ENCODE results near the gene SYAP1. TPM values are rescaled to one million over a fixed set of nuclear protein-coding genes. Genes with fewer than 3 reads are reported as not detected.

The SYAP1 gene
- total RNA-seq = 34.6 and 38.3 TPM in 2 replicates

DNA sequence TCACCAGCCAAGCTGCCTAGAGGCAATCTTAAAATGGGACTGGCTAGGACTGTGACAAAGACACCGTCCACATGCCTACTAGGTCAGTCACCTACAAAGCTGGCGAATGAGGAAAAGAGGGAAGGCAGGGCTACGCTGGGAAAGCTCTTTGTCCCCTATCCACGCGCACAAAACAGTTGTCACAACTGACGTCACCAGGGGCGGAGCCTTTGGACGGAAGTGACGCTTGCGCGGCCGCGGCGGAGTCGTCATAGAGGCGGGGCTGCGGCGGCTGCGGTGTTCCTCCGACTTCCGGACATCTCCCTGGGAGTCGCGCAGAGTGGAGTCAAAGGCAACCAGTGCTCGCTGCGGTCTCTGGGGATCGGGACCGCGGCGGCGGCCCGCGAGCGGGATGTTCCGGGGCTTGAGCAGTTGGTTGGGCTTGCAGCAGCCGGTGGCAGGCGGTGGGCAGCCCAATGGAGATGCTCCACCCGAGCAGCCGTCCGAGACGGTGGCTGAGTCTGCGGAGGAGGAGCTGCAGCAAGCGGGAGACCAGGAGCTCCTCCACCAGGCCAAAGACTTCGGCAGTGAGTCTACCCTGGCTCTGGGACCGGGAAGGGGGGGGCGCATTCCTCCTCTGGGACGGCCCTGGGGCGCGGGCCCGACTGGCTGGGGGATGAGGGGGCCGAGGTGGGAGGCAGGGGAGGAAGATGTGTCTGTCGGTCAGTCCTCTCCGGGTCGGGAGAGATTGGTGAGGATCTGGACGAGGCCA, at the start of gene SYAP1:
Gene SYAP1 (plus strand): TSS at position 279 of the 751 bp plus-strand sequence. CDS start 113 bp downstream, at position 392.

DNA sequence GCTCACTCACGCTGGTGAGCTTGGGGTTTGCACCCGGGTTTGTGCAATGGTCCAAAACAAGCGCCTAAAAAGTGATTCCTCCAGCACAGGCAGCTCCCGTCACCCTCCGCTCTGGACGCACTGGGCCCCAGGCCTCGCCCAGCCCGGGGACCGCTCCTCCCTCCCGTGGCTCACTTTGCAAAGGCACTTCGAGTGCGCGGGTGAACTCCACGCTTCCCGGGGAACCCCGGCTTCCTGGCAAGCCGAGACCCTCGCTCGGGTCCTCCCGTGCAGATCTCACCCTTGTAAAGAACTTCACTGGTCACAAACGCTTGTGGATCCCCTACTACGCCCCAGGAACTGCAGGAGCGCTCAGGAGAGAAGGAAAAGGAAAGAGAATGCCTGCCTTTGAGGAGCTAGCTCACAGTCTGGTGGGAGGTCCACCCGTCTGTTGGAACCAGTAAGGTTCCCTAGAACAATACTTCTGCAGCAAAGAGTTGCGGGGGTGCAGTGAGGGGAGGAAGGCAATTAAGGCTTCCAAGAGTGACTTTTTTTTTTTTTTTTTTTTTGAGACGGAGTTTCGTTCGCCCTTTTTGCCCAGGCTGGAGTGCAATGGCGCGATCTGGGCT, 6.8 kb upstream of the SYAP1 start, which contains the start of gene CTPS2:
Gene CTPS2 (minus strand): TSS at position 122 of the 608 bp plus-strand sequence. CDS start 9,767 bp downstream, outside the sequence.

GRCh38 chrX:16786139-16786790, 66.9 kb downstream of the SYAP1 start, which contains the start of gene TXLNG:
Gene TXLNG (plus strand): TSS chrX:16786466. CDS start chrX:16786488, 22 bp downstream.

Other genes with a start within 250 kb of the SYAP1 start
- not detected in 2 replicates for gene S100G, start 69.5 kb upstream of the SYAP1 start, total RNA-seq
- gene CTPS2, start 6.9 kb upstream of the SYAP1 start, total RNA-seq = 10.4 and 11.9 TPM in 2 replicates
- 9.2 and 10.4 TPM in 2 replicates for gene TXLNG, start 66.9 kb downstream of the SYAP1 start, total RNA-seq
- gene RBBP7, start 150.8 kb downstream of the SYAP1 start, total RNA-seq = 165 and 171 TPM in 2 replicates
- gene REPS2, start 227.0 kb downstream of the SYAP1 start, total RNA-seq = under 0.01 TPM in 1 of 2 replicates, not detected in the other

Data from myometrial cell (primary cell).